ENCODE data around the gene FAM47E. TPM values are rescaled to one million over a fixed set of nuclear protein-coding genes. Genes with fewer than 3 reads are reported as not detected.
A peak's percentile ranks its signal among the peaks of the same experiment; 100 is the strongest.

Gene FAM47E
- total RNA-seq, 1 experiment from 2014 or later: 2.0 TPM

- Histone ChIP-seq H3K4ac (ENCODE audit: low read depth, low read length) (no peak overlapping the region), H3K9ac (ENCODE audit: extremely low read depth, insufficient read length, low read length) (no peak overlapping the region), H3K23me2 (ENCODE audit: insufficient read length, low read depth, low read length, poor library complexity, severe bottlenecking) (peaks cover 7% of the 10 kb centered on the region), H3T11ph (ENCODE audit: low read length) (no peak overlapping the region), H3K9me3 (ENCODE audit: control insufficient read depth, low read depth, low read length) (no peaks in the 10 kb centered on the region), H3K14ac (ENCODE audit: insufficient read depth, low read length) (no peak overlapping the region), H2BK20ac (ENCODE audit: low read depth, low read length, poor library complexity, severe bottlenecking) (no peak overlapping the region), H2BK15ac (ENCODE audit: low read depth, low read length) (no peak overlapping the region), H2BK12ac (ENCODE audit: insufficient read length, low read depth, low read length) (no peak overlapping the region), H4K91ac (ENCODE audit: insufficient read length, low read depth, low read length) (no peak overlapping the region), H3K79me1 (ENCODE audit: insufficient read depth, low read depth, low read length, poor library complexity, severe bottlenecking) (no peaks in the 10 kb centered on the region), H3K27me3 (ENCODE audit: insufficient read depth, low read length) (no peaks in the 10 kb centered on the region), H3K18ac (ENCODE audit: insufficient read length, low read depth, low read length) (no peak overlapping the region), H3K4me1 (ENCODE audit: insufficient read depth, low read length) (peaks cover 6% of the 10 kb centered on the region; the same call in 1 of the 2 replicates), H4K8ac (replicated peaks; ENCODE audit: insufficient read length, low read depth, low read length) (no peak overlapping the region), H2BK5ac (ENCODE audit: insufficient read length, low read length) (no peak overlapping the region), H2AK5ac (ENCODE audit: insufficient read length, low read length) (no peak overlapping the region), H3K4me2 (ENCODE audit: insufficient read depth, insufficient read length, low read length) (peak overlapping the region; percentile 61), H4K5ac (ENCODE audit: insufficient read length, low read depth, low read length) (no peak overlapping the region), H3K23ac (ENCODE audit: insufficient read length, low read depth, low read length) (no peak overlapping the region), H4K20me1 (ENCODE audit: control insufficient read depth, insufficient read depth, insufficient read length) (no peaks in the 10 kb centered on the region), H3K27ac (ENCODE audit: insufficient read length, low read depth, low read length) (no peak overlapping the region), H3K56ac (ENCODE audit: insufficient read length, low read depth, low read length) (no peak overlapping the region), H2AFZ (ENCODE audit: low read length) (no peak overlapping the region), H3K79me2 (ENCODE audit: insufficient read depth, low read length) (no peaks in the 10 kb centered on the region), H2BK120ac (ENCODE audit: low read depth, low read length, poor library complexity, severe bottlenecking) (no peak overlapping the region)
- Mint-ChIP-seq H3K4me3 (no peak overlapping the region), H3K36me3 (ENCODE audit: insufficient read depth in 1 of 3, low read depth in 3 of 3) (peaks cover 12 to 20% (median 18%) of the 10 kb centered on the region in 3 experiments; a peak in 6 of 7 replicates), H3K27ac (no peak overlapping the region), H3K4me1 (peaks cover 30 to 41% of the 10 kb centered on the region in 2 experiments), H3K9me3 (peaks cover 18 to 20% of the 10 kb centered on the region in 2 experiments), H3K27me3 (ENCODE audit: low read depth) (peaks cover 3% of the 10 kb centered on the region)
- no peak for DNase-seq
- TF ChIP-seq CTCF (conservative IDR thresholded peaks at IDR 0.05): no peak
- no CpG with 5 or more reads among the region's 1 CpG for WGBS (ENCODE audit: extremely low coverage, insufficient read length, low lambda C conversion rate)
Measured at GRCh38 chr4:76232681-76233080, 18.8 kb upstream of the FAM47E start.

All from H9 (cell line).